ENCODE measurements around the gene FECH. TPM values are rescaled to one million over a fixed set of nuclear protein-coding genes. Genes with fewer than 3 reads are reported as not detected.

Gene FECH
- total RNA-seq, 1 experiment from 2014 or later: 24.1 TPM

DNA sequence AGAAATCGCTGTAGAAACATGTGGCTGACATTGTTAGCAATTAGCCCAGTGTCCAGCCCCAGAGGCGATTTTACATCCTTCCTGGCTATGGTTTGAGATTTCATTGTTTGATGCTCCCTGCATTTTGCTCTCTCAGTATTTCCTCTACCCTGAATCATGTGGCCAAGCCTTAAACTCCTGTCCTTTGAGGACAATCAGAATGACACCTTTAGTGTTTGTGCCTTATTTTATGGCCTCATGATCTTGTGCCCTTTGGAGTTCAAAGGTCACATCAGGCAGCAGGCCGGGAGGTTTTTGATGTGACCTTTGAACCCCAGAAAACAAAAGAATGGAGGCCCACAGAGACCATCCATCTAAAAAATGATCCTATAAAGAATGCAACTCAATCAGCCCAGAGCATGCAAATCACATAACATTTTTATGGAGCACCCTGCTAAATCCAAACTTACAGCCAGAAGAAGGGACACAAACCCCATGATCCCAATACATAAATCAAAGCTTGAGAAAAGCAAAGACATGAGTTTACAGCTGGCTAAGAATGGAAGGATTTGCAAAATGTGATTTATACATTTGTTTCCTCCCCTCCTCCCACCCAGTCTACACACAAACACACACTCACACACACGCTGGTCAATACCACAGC is 52.5 kb downstream of the FECH start:
- Histone ChIP-seq H2AK5ac (ENCODE audit: insufficient read length, low read length) (no peak overlapping the region), H3K79me1 (ENCODE audit: insufficient read depth, low read depth, low read length, poor library complexity, severe bottlenecking) (no peaks in the 10 kb centered on the region), H2BK15ac (ENCODE audit: low read depth, low read length) (no peak overlapping the region), H3K4me1 (ENCODE audit: insufficient read depth, low read length) (peaks cover 5% of the 10 kb centered on the region; the same call in 1 of the 2 replicates), H3T11ph (ENCODE audit: low read length) (no peak overlapping the region), H3K9me3 (ENCODE audit: control insufficient read depth, low read depth, low read length) (no peaks in the 10 kb centered on the region), H3K4me2 (ENCODE audit: insufficient read depth, insufficient read length, low read length) (no peak overlapping the region), H4K91ac (ENCODE audit: insufficient read length, low read depth, low read length) (no peak overlapping the region), H3K9ac (ENCODE audit: extremely low read depth, insufficient read length, low read length) (no peak overlapping the region), H3K14ac (ENCODE audit: insufficient read depth, low read length) (no peak overlapping the region), H3K79me2 (ENCODE audit: insufficient read depth, low read length) (no peaks in the 10 kb centered on the region), H3K23me2 (ENCODE audit: insufficient read length, low read depth, low read length, poor library complexity, severe bottlenecking) (no peaks in the 10 kb centered on the region), H3K23ac (ENCODE audit: insufficient read length, low read depth, low read length) (no peak overlapping the region), H3K27ac (ENCODE audit: insufficient read length, low read depth, low read length) (no peak overlapping the region), H2BK20ac (ENCODE audit: low read depth, low read length, poor library complexity, severe bottlenecking) (no peak overlapping the region), H2BK12ac (ENCODE audit: insufficient read length, low read depth, low read length) (no peak overlapping the region), H3K18ac (ENCODE audit: insufficient read length, low read depth, low read length) (no peak overlapping the region), H4K5ac (ENCODE audit: insufficient read length, low read depth, low read length) (no peak overlapping the region), H4K20me1 (ENCODE audit: control insufficient read depth, insufficient read depth, insufficient read length) (no peaks in the 10 kb centered on the region), H4K8ac (replicated peaks; ENCODE audit: insufficient read length, low read depth, low read length) (no peak overlapping the region), H3K56ac (ENCODE audit: insufficient read length, low read depth, low read length) (no peak overlapping the region), H2BK120ac (ENCODE audit: low read depth, low read length, poor library complexity, severe bottlenecking) (no peak overlapping the region), H2AFZ (ENCODE audit: low read length) (no peak overlapping the region), H2BK5ac (ENCODE audit: insufficient read length, low read length) (no peak overlapping the region), H3K4ac (ENCODE audit: low read depth, low read length) (no peak overlapping the region), H3K27me3 (ENCODE audit: insufficient read depth, low read length) (no peaks in the 10 kb centered on the region)
- Mint-ChIP-seq H3K9me3 (no peaks in the 10 kb centered on the region), H3K4me3 (no peak overlapping the region), H3K36me3 (ENCODE audit: insufficient read depth in 1 of 3, low read depth in 3 of 3) (no peaks in the 10 kb centered on the region), H3K4me1 (peaks cover 23 to 27% of the 10 kb centered on the region in 2 experiments), H3K27me3 (ENCODE audit: low read depth) (no peaks in the 10 kb centered on the region), H3K27ac (no peak overlapping the region; a peak in 2 of 7 replicates)
- no peak for DNase-seq
- no peak for TF ChIP-seq CTCF (conservative IDR thresholded peaks at IDR 0.05)
- no CpG with 5 or more reads among the region's 4 CpGs for WGBS (ENCODE audit: extremely low coverage, insufficient read length, low lambda C conversion rate)

All from H9 (cell line).